ENCODE data around the gene OR4N5. TPM values are rescaled to one million over a fixed set of nuclear protein-coding genes. Genes with fewer than 3 reads are reported as not detected.

OR4N5 gene
- polyA plus RNA-seq, 1 experiment = not detected

- TF ChIP-seq, protein P1, sequence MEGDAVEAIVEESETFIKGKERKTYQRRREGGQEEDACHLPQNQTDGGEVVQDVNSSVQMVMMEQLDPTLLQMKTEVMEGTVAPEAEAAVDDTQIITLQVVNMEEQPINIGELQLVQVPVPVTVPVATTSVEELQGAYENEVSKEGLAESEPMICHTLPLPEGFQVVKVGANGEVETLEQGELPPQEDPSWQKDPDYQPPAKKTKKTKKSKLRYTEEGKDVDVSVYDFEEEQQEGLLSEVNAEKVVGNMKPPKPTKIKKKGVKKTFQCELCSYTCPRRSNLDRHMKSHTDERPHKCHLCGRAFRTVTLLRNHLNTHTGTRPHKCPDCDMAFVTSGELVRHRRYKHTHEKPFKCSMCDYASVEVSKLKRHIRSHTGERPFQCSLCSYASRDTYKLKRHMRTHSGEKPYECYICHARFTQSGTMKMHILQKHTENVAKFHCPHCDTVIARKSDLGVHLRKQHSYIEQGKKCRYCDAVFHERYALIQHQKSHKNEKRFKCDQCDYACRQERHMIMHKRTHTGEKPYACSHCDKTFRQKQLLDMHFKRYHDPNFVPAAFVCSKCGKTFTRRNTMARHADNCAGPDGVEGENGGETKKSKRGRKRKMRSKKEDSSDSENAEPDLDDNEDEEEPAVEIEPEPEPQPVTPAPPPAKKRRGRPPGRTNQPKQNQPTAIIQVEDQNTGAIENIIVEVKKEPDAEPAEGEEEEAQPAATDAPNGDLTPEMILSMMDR (IDR thresholded peaks at IDR 0.05; ENCODE audit: low read depth, low read length) = no peak
These were observed 52.8 kb downstream of the OR4N5 start for GRCh38 chr14:20191396-20191795.

GRCh38 chr14:20194101-20194500 is 55.5 kb downstream of the OR4N5 start:
- H3K27me3 ChIP-seq (ENCODE audit: control insufficient read depth, insufficient read depth, low read length) = no peaks in the 10 kb centered on the region
- no peak overlapping the region for H3K4me3 ChIP-seq (ENCODE audit: low read depth, low read length)
- peaks cover 7% of the 10 kb centered on the region for H3K9me3 ChIP-seq (ENCODE audit: control insufficient read depth, insufficient read depth, low read length)
- POLR2A ChIA-PET = no interaction called here
- TF ChIP-seq, protein P1 (IDR thresholded peaks at IDR 0.05; ENCODE audit: low read depth, low read length) = no peak
- CTCF ChIA-PET = no interaction called here
- no peak for DNase-seq (ENCODE audit: low read depth, low spot score)
- no peak overlapping the region for H3K27ac ChIP-seq (ENCODE audit: low read depth, low read length)

More at GRCh38 chr14:20191396-20191795, 52.8 kb downstream of the OR4N5 start:
- no peaks in the 10 kb centered on the region for H3K27me3 ChIP-seq (ENCODE audit: control insufficient read depth, insufficient read depth, low read length)
- CTCF ChIA-PET = no interaction called here
- POLR2A ChIA-PET = no interaction called here
- no peak for DNase-seq (ENCODE audit: low read depth, low spot score)
- H3K9me3 ChIP-seq (ENCODE audit: control insufficient read depth, insufficient read depth, low read length) = peaks cover 14% of the 10 kb centered on the region; the same call in 1 of the 2 replicates
- H3K4me3 ChIP-seq (ENCODE audit: low read depth, low read length) = no peak overlapping the region
- H3K27ac ChIP-seq (ENCODE audit: low read depth, low read length) = no peak overlapping the region

Small RNA genes lying within 50 kb of the gene (small RNA-seq; reads per million reads assigned to genes)
- gene GTF2IP22 (ENCODE audit: insufficient read length, low read depth) = not detected
- gene RNA5SP380 (ENCODE audit: insufficient read length, low read depth) = not detected

Other genes with a start within 250 kb of the OR4N5 start
- gene OR4K5, start 218.2 kb upstream of the OR4N5 start, polyA plus RNA-seq (2011; rRNA removed) = not detected in 2 replicates
- gene OR4K1, start 207.9 kb upstream of the OR4N5 start, polyA plus RNA-seq (2011; rRNA removed) = not detected in 2 replicates
- gene OR4K15, start 163.2 kb upstream of the OR4N5 start, polyA plus RNA-seq (2011; rRNA removed) = not detected in 2 replicates
- gene OR4Q2, start 136.7 kb upstream of the OR4N5 start, polyA plus RNA-seq (2011; rRNA removed) = not detected in 2 replicates
- gene OR4K14, start 119.5 kb upstream of the OR4N5 start, polyA plus RNA-seq (2011; rRNA removed) = not detected in 2 replicates
- gene OR4K13, start 102.8 kb upstream of the OR4N5 start, polyA plus RNA-seq (2011; rRNA removed) = not detected in 2 replicates
- gene OR4L1, start 78.8 kb upstream of the OR4N5 start, polyA plus RNA-seq (2011; rRNA removed) = not detected in 2 replicates
- gene OR4K17, start 28.1 kb upstream of the OR4N5 start, polyA plus RNA-seq (2011; rRNA removed) = not detected in 2 replicates
- not detected in 2 replicates for gene OR11G2, start 52.1 kb downstream of the OR4N5 start, polyA plus RNA-seq (2011; rRNA removed)
- not detected in 2 replicates for gene OR11H6, start 84.9 kb downstream of the OR4N5 start, polyA plus RNA-seq (2011; rRNA removed)
- gene OR11H7, start 90.2 kb downstream of the OR4N5 start, polyA plus RNA-seq (2011; rRNA removed) = not detected in 2 replicates
- not detected in 2 replicates for gene OR11H4, start 100.5 kb downstream of the OR4N5 start, polyA plus RNA-seq (2011; rRNA removed)
- 20.0 and 23.5 TPM in 2 replicates for gene TTC5, start 167.1 kb downstream of the OR4N5 start, polyA plus RNA-seq (2011; rRNA removed)
- 54.2 and 69.2 TPM in 2 replicates for gene CCNB1IP1, start 194.5 kb downstream of the OR4N5 start, polyA plus RNA-seq (2011; rRNA removed)
- gene PARP2, start 204.8 kb downstream of the OR4N5 start, polyA plus RNA-seq (2011; rRNA removed) = 11.8 and 12.3 TPM in 2 replicates

Data from AG04450 (cell line).